Mesendoderm (in vitro differentiated cells): ENCODE data around the gene OR13G1. TPM values are rescaled to one million over a fixed set of nuclear protein-coding genes. Genes with fewer than 3 reads are reported as not detected.
"Not testable (repeated sequence)": the region's sequence is repeated elsewhere in the genome, so short reads cannot be mapped to it uniquely, and the experiment has no call there.

ENCODE experiments used
- DNase-seq: peaks from one replicate; pipeline ENCODE4 v3.0.0; 2013
- H2AK5ac ChIP-seq: 2 replicates; pipeline ENCODE4 v1.6.1; 2013; ENCODE audit warnings: low read length, inconsistent platforms
- H2BK120ac ChIP-seq: 2 replicates; pipeline ENCODE4 v1.6.1; 2013; ENCODE audit warnings: low read depth, mild to moderate bottlenecking, low read length, moderate library complexity, mixed read lengths
- H2BK15ac ChIP-seq: replicated peaks from 2 replicates; pipeline ENCODE4 v1.6.1; 2013; ENCODE audit warnings: low read depth, mild to moderate bottlenecking, moderate library complexity
- H2BK5ac ChIP-seq: 2 replicates; pipeline ENCODE4 v1.6.1; 2013; ENCODE audit warnings: low read length, inconsistent platforms
- H3K18ac ChIP-seq: 2 replicates; pipeline ENCODE4 v1.6.1; 2013; ENCODE audit warnings: mild to moderate bottlenecking, low read length, mixed read lengths
- H3K23ac ChIP-seq: one replicate; pipeline ENCODE4 v1.6.1; 2013; ENCODE audit warnings: low read length
- H3K27ac ChIP-seq: 2 replicates; pipeline ENCODE4 v1.5.1; 2013; ENCODE audit warnings: low read depth, mild to moderate bottlenecking, inconsistent platforms, low read length, moderate library complexity
- H3K27me3 ChIP-seq: 2 replicates; pipeline ENCODE4 v1.6.1; 2013; ENCODE audit warnings: low read length, control low read depth, mild to moderate bottlenecking, inconsistent platforms; ENCODE audit not compliant: insufficient read depth, poor library complexity
- H3K36me3 ChIP-seq: 2 replicates; pipeline ENCODE4 v1.6.1; 2013; ENCODE audit warnings: low read length, inconsistent platforms; ENCODE audit not compliant: control insufficient read depth, insufficient read depth
- H3K4ac ChIP-seq: one replicate; pipeline ENCODE4 v1.6.1; 2013; ENCODE audit warnings: low read depth, mild to moderate bottlenecking, low read length, moderate library complexity
- H3K4me1 ChIP-seq: 2 replicates; pipeline ENCODE4 v1.6.1; 2013; ENCODE audit warnings: low read depth, low read length, inconsistent platforms; ENCODE audit not compliant: control insufficient read depth
- H3K4me2 ChIP-seq: 2 replicates; pipeline ENCODE4 v1.6.1; 2013; ENCODE audit warnings: low read length
- H3K4me3 ChIP-seq: 2 replicates; pipeline ENCODE4 v1.5.1; 2013; ENCODE audit warnings: mild to moderate bottlenecking, low read length
- H3K56ac ChIP-seq: one replicate; pipeline ENCODE4 v1.6.1; 2013; ENCODE audit warnings: low read length
- H3K79me1 ChIP-seq: 2 replicates; pipeline ENCODE4 v1.6.1; 2013; ENCODE audit warnings: low read length, inconsistent platforms
- H3K79me2 ChIP-seq: 2 replicates; pipeline ENCODE4 v1.6.1; 2013; ENCODE audit warnings: mild to moderate bottlenecking, low read length; ENCODE audit not compliant: control insufficient read depth, insufficient read depth
- H3K9ac ChIP-seq: 2 replicates; pipeline ENCODE4 v1.6.1; 2013; ENCODE audit warnings: low read length, inconsistent platforms
- H4K5ac ChIP-seq: one replicate; pipeline ENCODE4 v1.6.1; 2013; ENCODE audit warnings: low read length
- H4K8ac ChIP-seq: one replicate; pipeline ENCODE4 v1.6.1; 2013; ENCODE audit warnings: low read depth, mild to moderate bottlenecking, control low read depth, low read length, moderate library complexity
- WGBS: extraction: QIAGEN DNeasy Blood & Tissue Kit; methylation state at CpG from one replicate; pipeline ENCODE4 v1.1.7; 2013; ENCODE audit warnings: low lambda C conversion rate, missing lambda C conversion rate; ENCODE audit not compliant: insufficient coverage; ENCODE audit errors: extremely low coverage; 5-methylcytosine and 5-hydroxymethylcytosine counted together
- polyA plus RNA-seq, 2 experiments: library from polyadenylated mRNA; stranded (reverse); fragments of 200-250 nt; gene quantifications; one replicate each; pipeline ENCODE4 v1.2.3, GENCODE V29; 2013

OR13G1 gene
- not detected for polyA plus RNA-seq (2013, experiment 1 of 2)
- not detected for polyA plus RNA-seq (2013, experiment 2 of 2)

GRCh38 chr1:247679639-247680038 is at the start of gene OR13G1:
TSS of gene OR13G1 (minus strand) at chr1:247679739. CDS start at chr1:247673041, 6,698 bp downstream.
- no peak within 1 kb of the TSS for H3K23ac ChIP-seq
- no peaks in the 10 kb centered on the region for H3K79me1 ChIP-seq
- WGBS = no CpG with 5 or more reads among the region's 1 CpG
- DNase-seq = no peak
- H3K4me3 ChIP-seq = no peak within 1 kb of the TSS
- H3K27ac ChIP-seq = no peak within 1 kb of the TSS
- H3K4me2 ChIP-seq = no peak within 1 kb of the TSS
- H2BK15ac ChIP-seq = no peak within 1 kb of the TSS
- no peak within 1 kb of the TSS for H2BK120ac ChIP-seq
- H3K18ac ChIP-seq = no peak within 1 kb of the TSS
- H3K27me3 ChIP-seq = no peaks in the 10 kb centered on the region
- H3K9ac ChIP-seq = no peak within 1 kb of the TSS
- H3K4ac ChIP-seq = no peak within 1 kb of the TSS
- H3K56ac ChIP-seq = no peak within 1 kb of the TSS
- no peaks in the 10 kb centered on the region for H3K36me3 ChIP-seq
- no peak within 1 kb of the TSS for H4K8ac ChIP-seq
- no peak within 1 kb of the TSS for H2BK5ac ChIP-seq
- no peak within 1 kb of the TSS for H2AK5ac ChIP-seq
- no peak within 1 kb of the TSS for H4K5ac ChIP-seq
- H3K4me1 ChIP-seq = no peaks in the 10 kb centered on the region
- no peaks in the 10 kb centered on the region for H3K79me2 ChIP-seq

DNA sequence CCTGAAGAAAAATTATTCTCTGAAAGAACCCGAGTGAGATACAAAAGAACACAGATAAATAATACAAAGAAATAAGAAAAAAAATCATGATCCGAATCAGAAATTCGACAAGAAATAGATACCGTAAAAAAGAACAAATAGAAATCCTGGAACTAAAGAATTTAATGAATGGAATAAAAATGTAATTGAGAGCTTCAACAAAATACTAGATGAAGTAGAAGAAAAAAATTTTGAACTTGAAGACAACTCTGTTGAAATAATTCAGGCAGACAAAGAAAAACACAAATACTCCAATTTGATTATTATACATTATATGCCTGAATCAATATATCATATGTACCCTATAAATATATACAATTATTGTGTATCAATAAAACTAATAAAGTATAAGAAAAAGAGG is 41.7 kb upstream of the OR13G1 start:
- Histone ChIP-seq H3K27ac (no peak overlapping the region), H3K9ac (no peak overlapping the region), H3K79me1 (no peaks in the 10 kb centered on the region), H3K4me2 (no peak overlapping the region), H3K23ac (no peak overlapping the region), H4K5ac (no peak overlapping the region), H2BK120ac (no peak overlapping the region), H2BK5ac (no peak overlapping the region), H3K4ac (no peak overlapping the region), H4K8ac (no peak overlapping the region), H3K27me3 (no peaks in the 10 kb centered on the region), H2AK5ac (no peak overlapping the region), H3K36me3 (no peaks in the 10 kb centered on the region), H3K56ac (no peak overlapping the region), H3K4me1 (no peaks in the 10 kb centered on the region), H3K79me2 (no peaks in the 10 kb centered on the region), H2BK15ac (no peak overlapping the region), H3K18ac (no peak overlapping the region), H3K4me3 (no peak overlapping the region)
- DNase-seq = no peak
- no CpG with 5 or more reads among the region's 4 CpGs for WGBS

DNA sequence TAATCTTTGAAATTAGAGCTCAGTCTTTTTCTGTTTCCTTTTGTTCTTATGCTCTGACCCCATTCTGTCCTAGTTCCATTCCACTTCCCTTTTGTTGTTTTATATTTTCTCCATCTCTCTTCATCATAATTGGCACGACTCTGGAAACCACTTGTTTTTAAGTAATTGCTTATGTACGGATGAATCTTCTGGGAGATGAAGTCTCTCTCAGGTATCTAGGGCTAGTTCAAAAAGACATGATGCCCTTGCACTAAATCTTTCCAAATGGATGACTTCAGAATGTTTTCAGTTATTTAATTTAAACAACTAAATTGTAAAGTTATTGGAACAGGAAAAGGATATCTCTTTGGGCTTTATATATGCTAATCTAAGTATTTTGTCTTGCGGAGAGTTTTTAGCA is 37.0 kb upstream of the OR13G1 start, which contains the start of gene OR6F1:
Gene OR6F1 (minus strand): TSS at position 101 of the 400 bp plus-strand sequence. CDS start 3,891 bp downstream, outside the sequence.
- no peak within 1 kb of the TSS for H3K23ac ChIP-seq
- no peak within 1 kb of the TSS for H3K9ac ChIP-seq
- no peak for DNase-seq
- no peak within 1 kb of the TSS for H2BK5ac ChIP-seq
- no peaks in the 10 kb centered on the region for H3K79me2 ChIP-seq
- no peak within 1 kb of the TSS for H3K27ac ChIP-seq
- no peaks in the 10 kb centered on the region for H3K79me1 ChIP-seq
- H3K36me3 ChIP-seq = no peaks in the 10 kb centered on the region
- H4K5ac ChIP-seq = no peak within 1 kb of the TSS
- H3K18ac ChIP-seq = no peak within 1 kb of the TSS
- WGBS = no CpG with 5 or more reads among the region's 3 CpGs
- no peak within 1 kb of the TSS for H3K4me2 ChIP-seq
- H3K27me3 ChIP-seq = no peaks in the 10 kb centered on the region
- no peak within 1 kb of the TSS for H2BK15ac ChIP-seq
- H2AK5ac ChIP-seq = no peak within 1 kb of the TSS
- no peak within 1 kb of the TSS for H2BK120ac ChIP-seq
- no peak within 1 kb of the TSS for H3K56ac ChIP-seq
- H3K4me3 ChIP-seq = no peak within 1 kb of the TSS
- no peak within 1 kb of the TSS for H3K4ac ChIP-seq
- no peak within 1 kb of the TSS for H4K8ac ChIP-seq
- H3K4me1 ChIP-seq = no peaks in the 10 kb centered on the region

DNA sequence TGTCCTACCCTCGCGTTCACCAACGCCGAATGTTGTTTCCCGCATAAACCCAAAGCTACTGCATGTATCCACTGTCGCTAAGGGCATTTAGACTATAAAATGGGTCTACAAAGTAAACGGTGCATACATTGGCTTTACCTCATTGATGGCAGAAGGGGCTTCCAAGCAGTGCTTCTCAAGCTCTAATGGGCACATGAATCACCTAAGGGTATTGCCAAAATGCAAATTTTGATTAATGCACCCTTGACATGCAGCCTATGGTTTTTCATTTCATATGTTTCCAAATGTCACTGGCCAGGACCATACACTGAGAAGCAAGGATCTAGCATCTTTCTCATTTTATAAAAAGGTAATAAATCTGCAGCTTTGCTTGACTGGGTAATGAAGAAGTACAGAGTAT is 34.2 kb upstream of the OR13G1 start:
- Histone ChIP-seq H3K4ac (no peak overlapping the region), H3K79me2 (no peaks in the 10 kb centered on the region), H3K9ac (no peak overlapping the region), H2BK120ac (no peak overlapping the region), H4K5ac (no peak overlapping the region), H3K56ac (no peak overlapping the region), H4K8ac (no peak overlapping the region), H2BK5ac (no peak overlapping the region), H3K23ac (no peak overlapping the region), H3K4me2 (no peak overlapping the region), H2AK5ac (no peak overlapping the region), H3K79me1 (no peaks in the 10 kb centered on the region), H3K4me3 (no peak overlapping the region), H3K27ac (no peak overlapping the region), H3K27me3 (no peaks in the 10 kb centered on the region), H3K4me1 (no peaks in the 10 kb centered on the region), H2BK15ac (no peak overlapping the region), H3K36me3 (no peaks in the 10 kb centered on the region), H3K18ac (no peak overlapping the region)
- no peak for DNase-seq
- WGBS = no CpG with 5 or more reads among the region's 7 CpGs

GRCh38 chr1:247710681-247711080 is 31.1 kb upstream of the OR13G1 start:
- not testable (repeated sequence) for H3K27ac ChIP-seq, H2BK15ac ChIP-seq, H3K23ac ChIP-seq, H3K56ac ChIP-seq, H3K79me1 ChIP-seq, H2AK5ac ChIP-seq, H4K8ac ChIP-seq, H3K9ac ChIP-seq, H4K5ac ChIP-seq, H3K4me2 ChIP-seq, H3K79me2 ChIP-seq, H2BK5ac ChIP-seq, H2BK120ac ChIP-seq, DNase-seq, H3K18ac ChIP-seq, H3K4me3 ChIP-seq, H3K4ac ChIP-seq, H3K36me3 ChIP-seq, H3K4me1 ChIP-seq, H3K27me3 ChIP-seq
- WGBS = no CpG with 5 or more reads among the region's 8 CpGs

DNA sequence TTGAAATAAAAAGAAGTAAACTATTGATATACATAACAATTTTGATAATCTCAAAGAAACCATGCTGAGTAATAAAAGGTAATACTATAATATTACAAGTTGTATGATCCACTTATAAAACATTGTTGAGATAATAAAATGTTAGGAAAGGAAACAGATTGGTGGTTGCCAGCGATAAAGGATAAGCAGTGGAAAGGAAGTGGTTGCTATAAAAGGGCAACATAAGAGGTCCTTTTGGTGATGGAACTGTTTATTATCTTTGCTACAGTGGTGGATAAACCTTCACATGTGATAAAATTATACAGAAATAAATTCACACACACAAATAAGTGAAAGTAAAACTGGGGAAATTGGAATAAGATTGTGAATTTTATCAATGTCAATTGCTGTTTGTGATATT is 21.8 kb upstream of the OR13G1 start:
- H3K36me3 ChIP-seq = no peaks in the 10 kb centered on the region
- H3K4me3 ChIP-seq = no peak overlapping the region
- H2BK120ac ChIP-seq = no peak overlapping the region
- no peaks in the 10 kb centered on the region for H3K79me2 ChIP-seq
- H4K5ac ChIP-seq = no peak overlapping the region
- no peak overlapping the region for H3K18ac ChIP-seq
- no peak overlapping the region for H3K9ac ChIP-seq
- H3K23ac ChIP-seq = no peak overlapping the region
- no peak overlapping the region for H2BK15ac ChIP-seq
- H2AK5ac ChIP-seq = no peak overlapping the region
- no peak overlapping the region for H2BK5ac ChIP-seq
- no peak overlapping the region for H3K4me2 ChIP-seq
- no peak overlapping the region for H4K8ac ChIP-seq
- H3K79me1 ChIP-seq = no peaks in the 10 kb centered on the region
- no peaks in the 10 kb centered on the region for H3K27me3 ChIP-seq
- H3K4ac ChIP-seq = no peak overlapping the region
- no peak overlapping the region for H3K56ac ChIP-seq
- no CpG with 5 or more reads among the region's 1 CpG for WGBS
- DNase-seq = no peak
- H3K27ac ChIP-seq = no peak overlapping the region
- no peaks in the 10 kb centered on the region for H3K4me1 ChIP-seq
